SK-N-MC (cell line): ENCODE results near the gene P4HA1.

ENCODE experiments used
- EZH2 ChIP-seq: fragments of 200-600 bp; sonication (generic); IDR thresholded peaks from one replicate; pipeline ENCODE4 v1.6.1; 2017; ENCODE audit warnings: antibody characterized with exemption
- POLR2AphosphoS5 ChIP-seq: IDR thresholded peaks from 2 replicates; pipeline ENCODE4 v1.6.1; 2012; ENCODE audit warnings: mild to moderate bottlenecking, low read depth, low read length, borderline replicate concordance

DNA sequence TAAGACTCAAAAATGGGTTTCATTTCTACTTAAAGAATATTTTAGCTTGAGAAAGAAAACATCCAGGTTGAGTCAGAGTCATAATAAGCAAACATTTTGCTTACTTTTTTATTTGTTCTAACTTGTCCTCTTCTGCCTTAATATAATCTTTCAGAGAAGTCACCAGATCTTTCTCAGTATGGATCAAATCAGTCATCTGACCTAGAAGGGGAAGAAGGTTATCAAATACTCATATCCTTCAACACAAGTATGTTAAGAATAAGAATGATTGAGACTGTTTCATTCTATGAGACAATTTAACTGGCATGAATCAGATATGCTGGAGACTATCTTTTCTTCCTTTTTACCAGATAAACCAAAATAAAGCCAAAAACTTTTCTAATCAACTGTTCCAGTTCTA, 23.0 kb downstream of the P4HA1 start:
- TF ChIP-seq POLR2AphosphoS5 (no peak), EZH2 (no peak)
